ENCODE data around the gene UCHL5. TPM values are rescaled to one million over a fixed set of nuclear protein-coding genes. Genes with fewer than 3 reads are reported as not detected.
A peak's percentile ranks its signal among the peaks of the same experiment; 100 is the strongest.
"Not testable (repeated sequence)": the region's sequence is repeated elsewhere in the genome, so short reads cannot be mapped to it uniquely, and the experiment has no call there.

The UCHL5 gene
- total RNA-seq, 1 experiment from 2014 or later: 94.4 TPM

DNA sequence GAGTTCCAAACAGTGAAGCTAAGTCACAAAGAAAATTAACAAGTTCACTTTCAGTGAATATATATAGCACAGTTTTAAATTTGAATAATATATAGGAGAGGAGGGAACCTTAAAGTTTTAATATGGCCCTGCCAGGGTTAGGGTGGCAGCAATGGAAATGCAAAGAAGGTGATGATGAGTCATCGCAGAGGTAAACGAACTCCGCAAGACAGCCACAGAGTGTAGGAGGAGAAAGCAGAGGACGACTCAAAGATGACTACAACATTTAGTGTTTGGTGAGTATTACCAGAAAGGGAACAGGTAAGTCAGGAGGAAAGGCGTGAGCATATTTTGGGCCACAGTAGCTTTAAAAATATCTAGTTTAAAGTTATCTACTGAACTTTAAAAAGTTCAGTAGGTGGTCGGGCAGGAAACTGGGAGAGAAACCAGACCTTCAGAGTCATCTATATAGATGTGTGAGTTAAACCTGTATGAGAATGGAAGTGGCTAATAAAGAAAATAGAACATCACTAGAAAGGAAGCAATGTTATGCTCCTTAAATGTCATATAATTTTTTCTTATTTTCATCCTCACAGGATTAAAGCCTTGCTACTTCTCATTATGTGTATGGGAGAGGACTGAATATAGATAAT, 75.7 kb downstream of the UCHL5 start:
- Mint-ChIP-seq H3K27me3 (ENCODE audit: insufficient read depth, unreplicated experiment) (no peaks in the 10 kb centered on the region), H3K9me3 (ENCODE audit: unreplicated experiment) (no peaks in the 10 kb centered on the region), H3K36me3 (ENCODE audit: insufficient read depth, unreplicated experiment) (peaks cover 6% of the 10 kb centered on the region), H3K27ac (ENCODE audit: low read depth, unreplicated experiment) (peak overlapping the region; percentile 24), H3K4me1 (ENCODE audit: insufficient read depth, unreplicated experiment) (peaks cover 12% of the 10 kb centered on the region), H3K4me3 (ENCODE audit: unreplicated experiment) (no peak overlapping the region)
- ChIA-PET POLR2A (interaction anchor here (0.7 to 1.5 kb wide), 7 partner anchors 9 to 172 kb away, joined by 3 to 7 read pairs (median 3); no protein-coding TSS in a partner anchor), CTCF (interaction anchor here (0.5 to 1.9 kb wide), 6 partner anchors 22 to 178 kb away, joined by 3 to 13 read pairs (median 4); no protein-coding TSS in a partner anchor)
- intact Hi-C loops (cut with micrococcal nuclease): no loop called here
- BruUV-seq (replicated peaks): no TSS peak
- TF ChIP-seq, protein P1, sequence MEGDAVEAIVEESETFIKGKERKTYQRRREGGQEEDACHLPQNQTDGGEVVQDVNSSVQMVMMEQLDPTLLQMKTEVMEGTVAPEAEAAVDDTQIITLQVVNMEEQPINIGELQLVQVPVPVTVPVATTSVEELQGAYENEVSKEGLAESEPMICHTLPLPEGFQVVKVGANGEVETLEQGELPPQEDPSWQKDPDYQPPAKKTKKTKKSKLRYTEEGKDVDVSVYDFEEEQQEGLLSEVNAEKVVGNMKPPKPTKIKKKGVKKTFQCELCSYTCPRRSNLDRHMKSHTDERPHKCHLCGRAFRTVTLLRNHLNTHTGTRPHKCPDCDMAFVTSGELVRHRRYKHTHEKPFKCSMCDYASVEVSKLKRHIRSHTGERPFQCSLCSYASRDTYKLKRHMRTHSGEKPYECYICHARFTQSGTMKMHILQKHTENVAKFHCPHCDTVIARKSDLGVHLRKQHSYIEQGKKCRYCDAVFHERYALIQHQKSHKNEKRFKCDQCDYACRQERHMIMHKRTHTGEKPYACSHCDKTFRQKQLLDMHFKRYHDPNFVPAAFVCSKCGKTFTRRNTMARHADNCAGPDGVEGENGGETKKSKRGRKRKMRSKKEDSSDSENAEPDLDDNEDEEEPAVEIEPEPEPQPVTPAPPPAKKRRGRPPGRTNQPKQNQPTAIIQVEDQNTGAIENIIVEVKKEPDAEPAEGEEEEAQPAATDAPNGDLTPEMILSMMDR (IDR thresholded peaks at IDR 0.05; ENCODE audit: unreplicated experiment): no peak
- DNase-seq (ENCODE audit: unreplicated experiment): peak; percentile 70

DNA sequence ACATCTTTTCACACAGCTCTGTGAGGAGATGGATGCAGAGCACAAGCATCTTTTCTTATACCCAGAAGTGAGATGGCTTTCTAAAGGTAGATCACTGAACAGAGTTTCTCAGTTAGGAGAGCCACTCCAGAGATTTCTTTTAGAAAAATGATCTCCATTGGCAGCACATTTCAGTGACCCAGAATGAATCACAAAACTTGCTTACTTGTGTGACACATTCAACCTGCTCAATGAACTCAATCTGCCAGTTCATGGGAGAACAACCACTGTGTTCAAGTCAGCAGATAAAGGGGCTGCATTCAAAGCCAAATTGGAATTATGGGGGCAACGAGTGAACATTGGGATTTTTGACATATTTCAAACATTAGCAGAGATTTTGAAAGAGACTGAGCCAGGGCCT, 78.3 kb downstream of the UCHL5 start:
- TF ChIP-seq, protein P1 (IDR thresholded peaks at IDR 0.05; ENCODE audit: unreplicated experiment): no peak
- ChIA-PET CTCF (interaction anchor here (0.6 to 1.0 kb wide), 2 partner anchors 174 to 177 kb away, joined by 3 to 4 read pairs; no protein-coding TSS in a partner anchor), POLR2A (interaction anchor here (1.6 kb wide), 1 partner anchor 8 kb away, joined by 3 read pairs; no protein-coding TSS in a partner anchor)
- H3K4me1 Mint-ChIP-seq (ENCODE audit: insufficient read depth, unreplicated experiment): peaks cover 12% of the 10 kb centered on the region
- H3K27me3 Mint-ChIP-seq (ENCODE audit: insufficient read depth, unreplicated experiment): no peaks in the 10 kb centered on the region
- DNase-seq (ENCODE audit: unreplicated experiment): no peak
- H3K36me3 Mint-ChIP-seq (ENCODE audit: insufficient read depth, unreplicated experiment): peaks cover 6% of the 10 kb centered on the region
- no peaks in the 10 kb centered on the region for H3K9me3 Mint-ChIP-seq (ENCODE audit: unreplicated experiment)
- H3K4me3 Mint-ChIP-seq (ENCODE audit: unreplicated experiment): no peak overlapping the region
- intact Hi-C loops (cut with micrococcal nuclease): no loop called here
- no peak overlapping the region for H3K27ac Mint-ChIP-seq (ENCODE audit: low read depth, unreplicated experiment)
- no TSS peak for BruUV-seq (replicated peaks)

DNA sequence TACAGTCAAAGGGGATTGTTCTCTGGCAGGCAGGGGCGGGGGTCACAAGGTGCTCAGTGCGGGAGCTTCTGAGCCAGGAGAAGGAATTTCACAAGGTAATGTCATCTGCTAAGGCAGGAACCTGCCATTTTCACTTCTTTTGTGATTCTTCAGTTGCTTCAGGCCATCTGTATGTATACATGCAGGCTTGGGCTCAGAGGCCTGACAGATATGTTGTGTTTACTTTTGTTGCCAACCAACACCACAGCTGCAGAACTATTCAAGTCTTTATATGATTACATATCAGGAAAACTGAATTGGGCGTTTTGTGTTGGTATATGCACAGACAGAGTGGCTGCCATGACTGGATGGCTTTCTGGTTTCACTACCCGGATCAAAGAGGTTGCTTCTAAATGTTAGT, 78.8 kb downstream of the UCHL5 start:
- H3K27me3 Mint-ChIP-seq (ENCODE audit: insufficient read depth, unreplicated experiment); DNase-seq (ENCODE audit: unreplicated experiment); H3K27ac Mint-ChIP-seq (ENCODE audit: low read depth, unreplicated experiment); BruUV-seq (replicated peaks); H3K9me3 Mint-ChIP-seq (ENCODE audit: unreplicated experiment); H3K36me3 Mint-ChIP-seq (ENCODE audit: insufficient read depth, unreplicated experiment); intact Hi-C loops (cut with micrococcal nuclease); H3K4me3 Mint-ChIP-seq (ENCODE audit: unreplicated experiment): not testable (repeated sequence)
- H3K4me1 Mint-ChIP-seq (ENCODE audit: insufficient read depth, unreplicated experiment): peaks cover 16% of the 10 kb centered on the region
- POLR2A ChIA-PET: interaction anchor here (1.6 kb wide), 1 partner anchor 8 kb away, joined by 3 read pairs; no protein-coding TSS in a partner anchor
- CTCF ChIA-PET: interaction anchor here (0.6 to 1.0 kb wide), 2 partner anchors 32 to 177 kb away, joined by 3 read pairs; no protein-coding TSS in a partner anchor

DNA sequence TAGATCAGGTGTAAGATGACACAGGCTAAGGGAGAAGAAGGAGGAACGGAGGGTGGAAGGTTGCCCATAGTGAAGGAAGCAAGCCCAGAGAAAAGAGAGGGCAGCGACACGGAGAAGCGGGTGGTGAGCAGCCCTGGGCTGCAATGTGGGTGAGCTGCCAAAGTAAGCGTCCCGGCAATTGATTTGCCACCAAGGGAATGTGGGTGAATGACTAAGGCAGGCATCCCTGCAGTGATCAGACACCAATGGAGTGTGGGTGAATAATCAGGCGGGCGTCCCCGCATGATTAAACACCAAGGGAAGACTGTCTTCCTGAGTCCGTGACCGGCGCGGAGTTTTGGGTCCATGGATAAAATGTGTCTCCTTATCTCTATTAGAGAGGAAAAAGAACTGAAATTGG, 79.6 kb downstream of the UCHL5 start:
- CTCF ChIA-PET: no interaction called here
- intact Hi-C loops (cut with micrococcal nuclease): no loop called here
- H3K4me1 Mint-ChIP-seq (ENCODE audit: insufficient read depth, unreplicated experiment): peaks cover 20% of the 10 kb centered on the region
- no peak for DNase-seq (ENCODE audit: unreplicated experiment)
- POLR2A ChIA-PET: no interaction called here
- peaks cover 6% of the 10 kb centered on the region for H3K36me3 Mint-ChIP-seq (ENCODE audit: insufficient read depth, unreplicated experiment)
- no peak overlapping the region for H3K4me3 Mint-ChIP-seq (ENCODE audit: unreplicated experiment)
- TF ChIP-seq, protein P1 (IDR thresholded peaks at IDR 0.05; ENCODE audit: unreplicated experiment): no peak
- H3K27me3 Mint-ChIP-seq (ENCODE audit: insufficient read depth, unreplicated experiment): no peaks in the 10 kb centered on the region
- H3K9me3 Mint-ChIP-seq (ENCODE audit: unreplicated experiment): no peaks in the 10 kb centered on the region
- no TSS peak for BruUV-seq (replicated peaks)
- no peak overlapping the region for H3K27ac Mint-ChIP-seq (ENCODE audit: low read depth, unreplicated experiment)

All from MCF 10A (cell line).